Endothelial cell of umbilical vein (primary cell): ENCODE data around the gene ACTL8. TPM values are rescaled to one million over a fixed set of nuclear protein-coding genes. Genes with fewer than 3 reads are reported as not detected.

Experiments
- BruUV-seq: library from RNA; stranded (reverse); fragments of 400-500 nt; replicated peaks from 2 replicates; lab custom pipeline; 2021; lab: Mats Ljungman, UMichigan
- CTCF ChIA-PET: fragments of 300-600, 350-600 bp; sonication (Branson Sonifier 250); formaldehyde crosslinking; loops from one replicate; lab custom pipeline; 2021; ENCODE audit warnings: antibody characterized with exemption, inconsistent platforms; lab: Charles Lee
- POLR2A ChIA-PET: fragments of 300-600, 350-600 bp; sonication (Branson Sonifier 250); formaldehyde crosslinking; loops from one replicate; lab custom pipeline; 2021; ENCODE audit warnings: antibody characterized with exemption, inconsistent platforms; lab: Charles Lee
- DNase-seq: peaks from one replicate; pipeline ENCODE4 v3.0.0-alpha.2; 2011; ENCODE audit warnings: low read depth, low spot score
- FAIRE-seq: peaks from 2 replicates; lab custom pipeline; 2011; peaks lifted over from hg19 to GRCh38; lab: Jason Lieb, UNC
- H2AFZ ChIP-seq: 2 replicates; pipeline ENCODE4 v1.6.0; 2012; ENCODE audit warnings: low read depth, low read length, control low read depth, inconsistent platforms
- H3K27ac ChIP-seq: 2 replicates; pipeline ENCODE4 v1.5.1; 2011; ENCODE audit warnings: low read depth, mild to moderate bottlenecking, control low read depth, low read length, moderate library complexity; ENCODE audit not compliant: insufficient read depth
- H3K27me3 ChIP-seq, 2 experiments: 2 replicates each; pipeline versions ENCODE4 v1.6.0 to v1.6.1; 2011; ENCODE audit warnings: low read length in 2 of 2, mixed read lengths in 1 of 2; ENCODE audit not compliant: control insufficient read depth in 2 of 2, insufficient read depth in 2 of 2
- H3K36me3 ChIP-seq, 2 experiments: 2 replicates in 1 of 2; 3 replicates in 1 of 2; pipeline ENCODE4 v1.5.1; 2011; ENCODE audit warnings: low read length in 2 of 2, mild to moderate bottlenecking in 1 of 2, moderate library complexity in 1 of 2; ENCODE audit not compliant: control insufficient read depth in 2 of 2, insufficient read depth in 2 of 2; ENCODE audit errors: extremely low read depth in 1 of 2
- H3K4me1 ChIP-seq: 3 replicates; pipeline ENCODE4 v1.5.1; 2011; ENCODE audit warnings: mild to moderate bottlenecking, low read length; ENCODE audit not compliant: control insufficient read depth, insufficient read depth; ENCODE audit errors: extremely low read depth
- H3K4me2 ChIP-seq: 2 replicates; pipeline ENCODE4 v1.6.1; 2011; ENCODE audit warnings: low read length, control low read depth, mixed read lengths; ENCODE audit not compliant: insufficient read depth
- H3K4me3 ChIP-seq, 3 experiments: fragments of 200-600 bp in 1 of 3; sonication (generic), shearing (Covaris generic) in 1 of 3; replicated peaks in 1 of 3; 2 replicates each; pipeline ENCODE4 v1.5.1; 2011 to 2016; ENCODE audit warnings: control low read depth in 3 of 3, low read length in 3 of 3, mild to moderate bottlenecking in 2 of 3, inconsistent platforms in 1 of 3, low read depth in 1 of 3, moderate library complexity in 1 of 3; ENCODE audit not compliant: insufficient read depth in 1 of 3
- H3K79me2 ChIP-seq: 2 replicates; pipeline ENCODE4 v1.6.0; 2012; ENCODE audit warnings: low read length, inconsistent platforms; ENCODE audit not compliant: control insufficient read depth, insufficient read depth
- H3K9ac ChIP-seq: replicated peaks from 2 replicates; pipeline ENCODE3; 2011; ENCODE audit warnings: low read length, control low read depth; ENCODE audit not compliant: insufficient read depth; ENCODE audit errors: extremely low read depth
- H3K9me1 ChIP-seq: replicated peaks from 3 replicates; pipeline ENCODE4 v1.6.0; 2011; ENCODE audit warnings: mild to moderate bottlenecking, low read length; ENCODE audit not compliant: control insufficient read depth, insufficient read depth; ENCODE audit errors: extremely low read depth
- H3K9me3 ChIP-seq: replicated peaks from 2 replicates; pipeline ENCODE4 v1.5.1; 2012; ENCODE audit warnings: low read length, inconsistent platforms; ENCODE audit not compliant: control insufficient read depth, insufficient read depth
- H4K20me1 ChIP-seq: replicated peaks from 2 replicates; pipeline ENCODE3; 2011; ENCODE audit warnings: mild to moderate bottlenecking, low read length; ENCODE audit not compliant: control insufficient read depth, insufficient read depth; ENCODE audit errors: extremely low read depth
- CTCF ChIP-seq, 2 donors: IDR thresholded peaks; 1 replicate in 1 of 2; 2 replicates in 1 of 2; pipeline ENCODE4 v1.5.1; 2011; ENCODE audit warnings: low read length in 2 of 2, mild to moderate bottlenecking in 2 of 2, moderate library complexity in 2 of 2, control low read depth in 1 of 2, inconsistent platforms in 1 of 2, low read depth in 1 of 2; ENCODE audit not compliant: insufficient read depth in 1 of 2; ENCODE audit errors: extremely low read depth in 1 of 2
- EZH2 ChIP-seq: IDR thresholded peaks from 2 replicates; pipeline ENCODE4 v1.6.1; 2012; ENCODE audit warnings: borderline replicate concordance, low read depth, mild to moderate bottlenecking, moderate library complexity, low read length, inconsistent platforms; ENCODE audit not compliant: severe bottlenecking
- FOS ChIP-seq: IDR thresholded peaks from 2 replicates; pipeline ENCODE4 v1.6.1; 2011; ENCODE audit warnings: mild to moderate bottlenecking, low read length, moderate library complexity, borderline replicate concordance; ENCODE audit not compliant: insufficient read depth
- GATA2 ChIP-seq: IDR thresholded peaks from 2 replicates; pipeline ENCODE4 v1.7.0; 2011; ENCODE audit warnings: low read depth, mild to moderate bottlenecking, moderate library complexity, mixed read lengths, low read length; ENCODE audit not compliant: insufficient read length, insufficient read depth
- JUN ChIP-seq: IDR thresholded peaks from 2 replicates; pipeline ENCODE4 v1.6.1; 2011; ENCODE audit warnings: borderline replicate concordance, low read depth; ENCODE audit not compliant: insufficient read length, insufficient read depth
- MAX ChIP-seq: IDR thresholded peaks from 2 replicates; pipeline ENCODE4 v1.6.1; 2011; ENCODE audit not compliant: insufficient read depth, insufficient read length
- MYC ChIP-seq: IDR thresholded peaks from one replicate; pipeline ENCODE4 v1.6.1; 2011; ENCODE audit warnings: mild to moderate bottlenecking, low read depth, low read length
- POLR2A ChIP-seq: IDR thresholded peaks from 2 replicates; pipeline ENCODE4 v1.6.1; 2012; ENCODE audit warnings: low read depth, mild to moderate bottlenecking, control low read depth, low read length
- POLR2AphosphoS5 ChIP-seq: IDR thresholded peaks from 2 replicates; pipeline ENCODE4 v1.6.1; 2012; ENCODE audit warnings: low read depth, mild to moderate bottlenecking, control low read depth, low read length, moderate library complexity; ENCODE audit not compliant: insufficient read depth
- dilution Hi-C: fragments of 300-500 bp; cut with MboI; formaldehyde crosslinking; loops from one replicate; pipeline ENCODE4 v1.15.0; 2019; ENCODE audit warnings: low sequenced_read_pairs; ENCODE audit not compliant: extremely low pct_ligation_motif_present
- intact Hi-C: fragments of 100-400 bp; cut with micrococcal nuclease; formaldehyde crosslinking; loops from one replicate; pipeline ENCODE4 v1.10.0; 2022
- polyA plus RNA-seq, 4 experiments: library from polyadenylated mRNA; depleted of rRNA in 3 of 4; stranded (reverse) in 3 of 4; unstranded in 1 of 4; fragments of >200 nt; gene quantifications; 2 replicates each; pipeline versions ENCODE4 v1.2.1 to v1.2.3, GENCODE V29; 2011 to 2012; ENCODE audit warnings: missing spikeins in 1 of 4
- total RNA-seq: library from RNA; stranded (reverse); gene quantifications from 2 replicates; pipeline ENCODE4 v1.2.3, GENCODE V29; 2021

The ACTL8 gene
- total and polyA plus RNA-seq, 2 donors (not counting 3 experiments of a cell fraction or from before 2014, with no cell fraction given), result not detected

GRCh38 chr1:17729909-17730308 is 25.2 kb upstream of the ACTL8 start:
- no peak overlapping the region for H3K4me3 ChIP-seq
- ChIA-PET POLR2A (no interaction called here), CTCF (no interaction called here)
- no peaks in the 10 kb centered on the region for H3K27me3 ChIP-seq
- TF ChIP-seq CTCF (IDR thresholded peaks at IDR 0.05; ENCODE audit: extremely low read depth in 1 of 2, insufficient read depth in 1 of 2, low read depth in 1 of 2, low read length in 2 of 2), result no peak
- TF ChIP-seq JUN, result no peak
- TF ChIP-seq MAX, result no peak
- no peak for TF ChIP-seq FOS
- no peak for TF ChIP-seq POLR2AphosphoS5
- TF ChIP-seq POLR2A, result no peak
- TF ChIP-seq EZH2, result no peak
- TF ChIP-seq GATA2, result no peak
- TF ChIP-seq MYC, result no peak
- no peaks in the 10 kb centered on the region for H3K4me1 ChIP-seq
- dilution Hi-C loops, result no loop called here
- DNase-seq, result no peak
- no peak for FAIRE-seq
- no peak overlapping the region for H3K9ac ChIP-seq
- no peak overlapping the region for H2AFZ ChIP-seq
- no peaks in the 10 kb centered on the region for H3K9me3 ChIP-seq
- no peak overlapping the region for H3K4me2 ChIP-seq
- H3K36me3 ChIP-seq, result no peaks in the 10 kb centered on the region
- no peaks in the 10 kb centered on the region for H4K20me1 ChIP-seq
- no peak overlapping the region for H3K27ac ChIP-seq
- no peaks in the 10 kb centered on the region for H3K9me1 ChIP-seq
- no TSS peak for BruUV-seq
- intact Hi-C loops, result no loop called here
- no peaks in the 10 kb centered on the region for H3K79me2 ChIP-seq
